Activated CD8-positive, alpha-beta memory T cell treated with anti-CD3 and anti-CD28 coated beads, Interleukin-2, amount 50 U/mL, for 24 hours (primary cell): Measurements from ENCODE around the gene GTF3C1.

ENCODE experiments used
- DNase-seq: peaks from one replicate; pipeline ENCODE4 v3.0.0-alpha.2; 2020; ENCODE audit errors: extremely low read depth

The GTF3C1 gene

GRCh38 chr16:27426423-27427408 lies 123.0 kb downstream of the GTF3C1 start:
- no peak for DNase-seq

- DNase-seq, result no peak
Measured at GRCh38 chr16:27425961-27426360, 123.8 kb downstream of the GTF3C1 start.

- no peak for DNase-seq
Measured at GRCh38 chr16:27424772-27425498, 124.8 kb downstream of the GTF3C1 start.

GRCh38 chr16:27421961-27422740 lies 127.6 kb downstream of the GTF3C1 start:
- no peak for DNase-seq

GRCh38 chr16:27417047-27417671 lies 132.6 kb downstream of the GTF3C1 start:
- DNase-seq, result no peak

- no peak for DNase-seq
Measured at GRCh38 chr16:27414788-27415431, 134.8 kb downstream of the GTF3C1 start.

- no peak for DNase-seq
Measured at GRCh38 chr16:27413956-27414355, 135.8 kb downstream of the GTF3C1 start.

GRCh38 chr16:27410761-27411160 lies 139.0 kb downstream of the GTF3C1 start:
- DNase-seq, result no peak
